ENCODE measurements around the gene PACSIN2.

DNA sequence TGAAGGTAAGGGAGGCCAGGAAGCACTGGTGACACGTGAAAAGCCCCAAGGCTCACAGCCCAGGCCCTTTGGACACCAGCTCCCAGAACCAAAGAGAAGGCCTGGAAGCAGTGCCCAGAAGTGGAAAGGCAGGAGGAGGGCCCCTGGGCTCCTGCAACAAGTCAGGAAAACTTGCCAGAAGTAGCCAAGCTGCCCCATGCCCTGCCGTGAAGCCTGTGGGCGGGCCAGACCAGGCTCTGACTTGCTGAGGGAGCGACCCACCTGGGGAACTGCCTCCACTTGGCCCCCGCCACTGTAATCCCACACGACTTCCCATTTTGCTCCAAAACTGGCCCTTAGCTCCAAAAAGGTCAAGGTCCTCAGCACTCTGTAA is 106.6 kb downstream of the PACSIN2 start:
- TF ChIP-seq, protein P1, sequence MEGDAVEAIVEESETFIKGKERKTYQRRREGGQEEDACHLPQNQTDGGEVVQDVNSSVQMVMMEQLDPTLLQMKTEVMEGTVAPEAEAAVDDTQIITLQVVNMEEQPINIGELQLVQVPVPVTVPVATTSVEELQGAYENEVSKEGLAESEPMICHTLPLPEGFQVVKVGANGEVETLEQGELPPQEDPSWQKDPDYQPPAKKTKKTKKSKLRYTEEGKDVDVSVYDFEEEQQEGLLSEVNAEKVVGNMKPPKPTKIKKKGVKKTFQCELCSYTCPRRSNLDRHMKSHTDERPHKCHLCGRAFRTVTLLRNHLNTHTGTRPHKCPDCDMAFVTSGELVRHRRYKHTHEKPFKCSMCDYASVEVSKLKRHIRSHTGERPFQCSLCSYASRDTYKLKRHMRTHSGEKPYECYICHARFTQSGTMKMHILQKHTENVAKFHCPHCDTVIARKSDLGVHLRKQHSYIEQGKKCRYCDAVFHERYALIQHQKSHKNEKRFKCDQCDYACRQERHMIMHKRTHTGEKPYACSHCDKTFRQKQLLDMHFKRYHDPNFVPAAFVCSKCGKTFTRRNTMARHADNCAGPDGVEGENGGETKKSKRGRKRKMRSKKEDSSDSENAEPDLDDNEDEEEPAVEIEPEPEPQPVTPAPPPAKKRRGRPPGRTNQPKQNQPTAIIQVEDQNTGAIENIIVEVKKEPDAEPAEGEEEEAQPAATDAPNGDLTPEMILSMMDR (conservative IDR thresholded peaks at IDR 0.05; ENCODE audit: low read depth in 2 of 2): no peak
- TF ChIP-seq POLR2AphosphoS5 (IDR thresholded peaks at IDR 0.05; ENCODE audit: low read depth) (no peak), ZNF331 (CRISPR knock-in tag; IDR thresholded peaks at IDR 0.05; ENCODE audit: low read depth) (no peak), EZH2 (IDR thresholded peaks at IDR 0.05; ENCODE audit: low read depth, unreplicated experiment) (no peak), JUNB (IDR thresholded peaks at IDR 0.05; ENCODE audit: unreplicated experiment) (no peak), ETS1 (IDR thresholded peaks at IDR 0.05) (no peak), EZH2phosphoT487 (IDR thresholded peaks at IDR 0.05; ENCODE audit: unreplicated experiment) (no peak)
- TF ChIP-seq, protein P2, sequence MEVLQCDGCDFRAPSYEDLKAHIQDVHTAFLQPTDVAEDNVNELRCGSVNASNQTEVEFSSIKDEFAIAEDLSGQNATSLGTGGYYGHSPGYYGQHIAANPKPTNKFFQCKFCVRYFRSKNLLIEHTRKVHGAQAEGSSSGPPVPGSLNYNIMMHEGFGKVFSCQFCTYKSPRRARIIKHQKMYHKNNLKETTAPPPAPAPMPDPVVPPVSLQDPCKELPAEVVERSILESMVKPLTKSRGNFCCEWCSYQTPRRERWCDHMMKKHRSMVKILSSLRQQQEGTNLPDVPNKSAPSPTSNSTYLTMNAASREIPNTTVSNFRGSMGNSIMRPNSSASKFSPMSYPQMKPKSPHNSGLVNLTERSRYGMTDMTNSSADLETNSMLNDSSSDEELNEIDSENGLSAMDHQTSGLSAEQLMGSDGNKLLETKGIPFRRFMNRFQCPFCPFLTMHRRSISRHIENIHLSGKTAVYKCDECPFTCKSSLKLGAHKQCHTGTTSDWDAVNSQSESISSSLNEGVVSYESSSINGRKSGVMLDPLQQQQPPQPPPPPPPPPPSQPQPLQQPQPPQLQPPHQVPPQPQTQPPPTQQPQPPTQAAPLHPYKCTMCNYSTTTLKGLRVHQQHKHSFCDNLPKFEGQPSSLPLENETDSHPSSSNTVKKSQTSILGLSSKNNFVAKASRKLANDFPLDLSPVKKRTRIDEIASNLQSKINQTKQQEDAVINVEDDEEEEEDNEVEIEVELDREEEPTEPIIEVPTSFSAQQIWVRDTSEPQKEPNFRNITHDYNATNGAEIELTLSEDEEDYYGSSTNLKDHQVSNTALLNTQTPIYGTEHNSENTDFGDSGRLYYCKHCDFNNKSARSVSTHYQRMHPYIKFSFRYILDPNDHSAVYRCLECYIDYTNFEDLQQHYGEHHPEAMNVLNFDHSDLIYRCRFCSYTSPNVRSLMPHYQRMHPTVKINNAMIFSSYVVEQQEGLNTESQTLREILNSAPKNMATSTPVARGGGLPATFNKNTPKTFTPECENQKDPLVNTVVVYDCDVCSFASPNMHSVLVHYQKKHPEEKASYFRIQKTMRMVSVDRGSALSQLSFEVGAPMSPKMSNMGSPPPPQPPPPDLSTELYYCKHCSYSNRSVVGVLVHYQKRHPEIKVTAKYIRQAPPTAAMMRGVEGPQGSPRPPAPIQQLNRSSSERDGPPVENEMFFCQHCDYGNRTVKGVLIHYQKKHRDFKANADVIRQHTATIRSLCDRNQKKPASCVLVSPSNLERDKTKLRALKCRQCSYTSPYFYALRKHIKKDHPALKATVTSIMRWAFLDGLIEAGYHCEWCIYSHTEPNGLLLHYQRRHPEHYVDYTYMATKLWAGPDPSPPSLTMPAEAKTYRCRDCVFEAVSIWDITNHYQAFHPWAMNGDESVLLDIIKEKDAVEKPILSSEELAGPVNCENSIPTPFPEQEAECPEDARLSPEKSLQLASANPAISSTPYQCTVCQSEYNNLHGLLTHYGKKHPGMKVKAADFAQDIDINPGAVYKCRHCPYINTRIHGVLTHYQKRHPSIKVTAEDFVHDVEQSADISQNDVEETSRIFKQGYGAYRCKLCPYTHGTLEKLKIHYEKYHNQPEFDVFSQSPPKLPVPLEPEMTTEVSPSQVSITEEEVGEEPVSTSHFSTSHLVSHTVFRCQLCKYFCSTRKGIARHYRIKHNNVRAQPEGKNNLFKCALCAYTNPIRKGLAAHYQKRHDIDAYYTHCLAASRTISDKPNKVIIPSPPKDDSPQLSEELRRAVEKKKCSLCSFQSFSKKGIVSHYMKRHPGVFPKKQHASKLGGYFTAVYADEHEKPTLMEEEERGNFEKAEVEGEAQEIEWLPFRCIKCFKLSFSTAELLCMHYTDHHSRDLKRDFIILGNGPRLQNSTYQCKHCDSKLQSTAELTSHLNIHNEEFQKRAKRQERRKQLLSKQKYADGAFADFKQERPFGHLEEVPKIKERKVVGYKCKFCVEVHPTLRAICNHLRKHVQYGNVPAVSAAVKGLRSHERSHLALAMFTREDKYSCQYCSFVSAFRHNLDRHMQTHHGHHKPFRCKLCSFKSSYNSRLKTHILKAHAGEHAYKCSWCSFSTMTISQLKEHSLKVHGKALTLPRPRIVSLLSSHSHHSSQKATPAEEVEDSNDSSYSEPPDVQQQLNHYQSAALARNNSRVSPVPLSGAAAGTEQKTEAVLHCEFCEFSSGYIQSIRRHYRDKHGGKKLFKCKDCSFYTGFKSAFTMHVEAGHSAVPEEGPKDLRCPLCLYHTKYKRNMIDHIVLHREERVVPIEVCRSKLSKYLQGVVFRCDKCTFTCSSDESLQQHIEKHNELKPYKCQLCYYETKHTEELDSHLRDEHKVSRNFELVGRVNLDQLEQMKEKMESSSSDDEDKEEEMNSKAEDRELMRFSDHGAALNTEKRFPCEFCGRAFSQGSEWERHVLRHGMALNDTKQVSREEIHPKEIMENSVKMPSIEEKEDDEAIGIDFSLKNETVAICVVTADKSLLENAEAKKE (CRISPR knock-in tag; IDR thresholded peaks at IDR 0.05): no peak
- TF ChIP-seq, protein P3, sequence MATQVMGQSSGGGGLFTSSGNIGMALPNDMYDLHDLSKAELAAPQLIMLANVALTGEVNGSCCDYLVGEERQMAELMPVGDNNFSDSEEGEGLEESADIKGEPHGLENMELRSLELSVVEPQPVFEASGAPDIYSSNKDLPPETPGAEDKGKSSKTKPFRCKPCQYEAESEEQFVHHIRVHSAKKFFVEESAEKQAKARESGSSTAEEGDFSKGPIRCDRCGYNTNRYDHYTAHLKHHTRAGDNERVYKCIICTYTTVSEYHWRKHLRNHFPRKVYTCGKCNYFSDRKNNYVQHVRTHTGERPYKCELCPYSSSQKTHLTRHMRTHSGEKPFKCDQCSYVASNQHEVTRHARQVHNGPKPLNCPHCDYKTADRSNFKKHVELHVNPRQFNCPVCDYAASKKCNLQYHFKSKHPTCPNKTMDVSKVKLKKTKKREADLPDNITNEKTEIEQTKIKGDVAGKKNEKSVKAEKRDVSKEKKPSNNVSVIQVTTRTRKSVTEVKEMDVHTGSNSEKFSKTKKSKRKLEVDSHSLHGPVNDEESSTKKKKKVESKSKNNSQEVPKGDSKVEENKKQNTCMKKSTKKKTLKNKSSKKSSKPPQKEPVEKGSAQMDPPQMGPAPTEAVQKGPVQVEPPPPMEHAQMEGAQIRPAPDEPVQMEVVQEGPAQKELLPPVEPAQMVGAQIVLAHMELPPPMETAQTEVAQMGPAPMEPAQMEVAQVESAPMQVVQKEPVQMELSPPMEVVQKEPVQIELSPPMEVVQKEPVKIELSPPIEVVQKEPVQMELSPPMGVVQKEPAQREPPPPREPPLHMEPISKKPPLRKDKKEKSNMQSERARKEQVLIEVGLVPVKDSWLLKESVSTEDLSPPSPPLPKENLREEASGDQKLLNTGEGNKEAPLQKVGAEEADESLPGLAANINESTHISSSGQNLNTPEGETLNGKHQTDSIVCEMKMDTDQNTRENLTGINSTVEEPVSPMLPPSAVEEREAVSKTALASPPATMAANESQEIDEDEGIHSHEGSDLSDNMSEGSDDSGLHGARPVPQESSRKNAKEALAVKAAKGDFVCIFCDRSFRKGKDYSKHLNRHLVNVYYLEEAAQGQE (IDR thresholded peaks at IDR 0.05; ENCODE audit: unreplicated experiment): no peak

Data from GM23338 (cell line).